Measurements from ENCODE around the gene ZSCAN12.
"Not testable (repeated sequence)": the region's sequence is repeated elsewhere in the genome, so short reads cannot be mapped to it uniquely, and the experiment has no call there.

Gene ZSCAN12

DNA sequence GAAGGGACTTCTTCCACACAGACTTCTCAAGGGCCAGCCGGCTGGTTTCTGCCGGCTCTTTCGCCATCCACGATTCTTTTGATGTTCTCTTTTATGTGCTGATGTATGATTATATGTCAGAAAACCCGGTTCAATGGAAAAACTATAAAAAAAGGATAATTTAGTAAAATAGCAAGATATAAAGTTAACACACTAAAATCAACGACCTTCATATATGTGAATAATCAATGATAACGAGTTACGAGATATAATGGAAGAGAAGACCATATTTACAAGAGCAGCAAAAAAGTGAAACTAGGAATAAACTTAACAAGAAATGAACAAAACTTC lies 540 bp upstream of the ZSCAN12 start:
- DNase-seq, result peak in 1 of 10 donors; percentile 45
- intact Hi-C loops (cut with DNase I), result no loop called here

DNA sequence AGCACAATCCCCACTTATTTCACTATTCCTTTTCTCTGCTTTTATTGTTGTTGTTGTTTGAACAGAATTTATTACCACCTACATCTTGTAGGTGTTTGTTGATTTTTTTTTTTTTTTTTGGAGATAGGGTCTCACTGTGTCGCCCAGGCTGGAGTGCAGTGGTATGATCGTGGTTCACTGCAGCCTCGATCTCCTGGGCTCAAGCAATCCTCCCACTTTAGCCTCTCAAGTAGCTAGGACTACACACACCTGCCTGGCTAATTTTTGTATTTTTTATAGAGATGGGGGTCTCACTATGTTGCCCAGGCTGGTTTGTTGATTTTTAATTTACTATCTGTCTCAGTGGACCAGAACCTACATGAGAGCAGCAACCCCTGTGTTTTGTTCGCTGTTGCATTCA lies 3.6 kb downstream of the ZSCAN12 start:
- no peak for DNase-seq
- intact Hi-C loops (cut with DNase I), result loop anchor here (5.0 to 10.0 kb wide), 2 partner anchors 39 to 289 kb away; no protein-coding TSS in a partner anchor

DNA sequence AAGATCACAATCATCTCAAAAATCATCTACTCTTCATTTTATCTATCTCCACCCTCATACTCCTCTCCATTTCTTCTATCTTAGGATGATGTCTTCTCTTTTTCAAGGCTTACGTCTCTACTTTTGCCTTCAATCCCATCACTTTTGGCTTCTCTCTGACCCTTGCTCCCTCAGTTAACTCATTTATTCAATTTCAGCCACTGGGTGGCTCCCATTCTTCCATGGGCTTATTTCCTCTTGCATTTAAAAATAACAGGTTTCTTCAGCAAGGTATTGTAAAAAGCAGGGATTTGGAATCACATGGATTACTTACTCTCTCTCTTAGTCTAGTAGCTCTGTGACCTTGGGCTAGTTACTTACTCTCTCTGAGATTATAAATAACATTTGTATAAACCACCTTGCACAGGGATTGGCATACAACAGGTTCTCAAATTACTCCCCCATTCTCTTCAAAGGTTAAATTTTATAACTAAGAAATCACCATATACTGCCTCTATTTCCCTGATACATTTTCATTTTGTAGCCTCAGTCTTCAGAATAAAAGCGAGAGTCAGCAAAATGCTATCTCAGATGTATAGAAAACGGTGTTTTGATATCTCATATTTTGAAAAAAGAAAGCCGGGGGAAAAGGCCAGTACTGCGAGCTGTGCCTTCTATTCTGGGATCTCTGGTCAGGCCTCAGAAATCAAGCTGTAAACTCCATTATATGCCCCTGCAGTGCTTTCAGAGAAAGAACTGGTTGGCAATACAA lies 5.5 kb downstream of the ZSCAN12 start:
- intact Hi-C loops (cut with DNase I), result loop anchor here (10.0 kb wide), 1 partner anchor 291 kb away; no protein-coding TSS in a partner anchor
- no peak for DNase-seq

- DNase-seq, result no peak
- intact Hi-C loops (cut with DNase I), result loop anchor here (10.0 kb wide), 1 partner anchor 294 kb away; no protein-coding TSS in a partner anchor
These were observed 8.9 kb downstream of the ZSCAN12 start for GRCh38 chr6:28390688-28391087.

DNA sequence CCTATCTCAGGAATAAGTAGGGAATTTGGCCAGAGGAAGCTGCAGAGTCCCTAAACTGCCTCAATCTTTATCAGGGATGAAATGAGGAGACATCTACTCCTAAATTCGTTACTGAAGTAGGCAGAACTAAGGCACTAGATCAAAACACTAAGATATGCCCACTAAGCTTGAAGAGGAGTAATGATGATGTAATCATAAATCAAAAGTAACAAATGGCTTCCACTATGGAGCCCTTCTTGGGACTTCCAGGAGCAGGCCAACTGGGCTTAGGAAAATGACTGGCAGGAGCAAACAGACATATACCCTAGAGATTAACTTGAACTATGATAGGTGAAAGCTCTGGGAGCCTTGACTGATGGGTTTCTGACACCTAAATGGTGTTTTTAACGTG lies 15.4 kb downstream of the ZSCAN12 start:
- intact Hi-C loops (cut with DNase I), result no loop called here
- DNase-seq, result no peak

DNA sequence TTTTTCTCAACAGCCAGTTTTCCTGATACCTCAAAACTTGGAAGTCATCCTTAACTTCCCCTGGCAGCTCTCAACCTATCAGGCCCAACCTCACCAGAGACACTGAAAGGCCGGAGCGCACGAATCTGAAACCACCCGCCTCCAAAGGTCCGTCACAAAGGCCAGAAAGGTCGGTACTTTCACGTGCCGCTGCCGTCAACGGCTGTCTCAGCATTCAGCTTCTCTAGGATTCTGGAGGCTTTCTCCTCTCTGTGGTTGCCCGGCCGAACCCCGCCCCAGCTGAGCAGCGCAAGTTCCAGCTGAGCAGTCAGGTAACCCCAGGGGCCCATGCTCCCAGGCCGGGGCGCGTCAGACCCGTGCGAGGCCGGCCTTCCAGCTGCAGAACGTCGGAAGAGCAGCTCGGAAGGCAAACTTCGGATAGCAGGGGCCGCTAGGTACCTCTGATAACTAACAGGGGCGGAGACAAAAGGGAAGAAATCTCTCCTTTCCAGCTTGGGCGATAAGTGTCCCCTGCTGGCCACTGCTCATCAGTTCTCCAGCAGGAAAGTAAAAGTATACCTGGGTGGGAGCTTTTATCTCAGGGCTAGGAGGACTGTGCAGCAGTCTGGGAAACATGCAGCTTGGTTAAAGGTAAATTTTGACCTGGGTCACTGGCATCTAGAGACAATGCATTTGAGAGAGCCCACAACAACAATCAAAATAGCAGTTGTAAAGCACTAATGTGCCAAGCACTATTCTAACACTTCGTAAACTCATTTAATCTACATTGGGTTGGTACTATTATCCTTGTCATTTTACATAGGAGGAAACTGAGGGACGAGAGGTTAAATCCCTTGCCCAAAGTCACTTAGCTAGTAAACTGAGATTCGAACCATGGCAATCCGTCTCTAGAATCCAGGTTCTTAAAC lies 16.1 kb downstream of the ZSCAN12 start:
- DNase-seq, result peak; percentile 44 to 95 (median 72)

DNA sequence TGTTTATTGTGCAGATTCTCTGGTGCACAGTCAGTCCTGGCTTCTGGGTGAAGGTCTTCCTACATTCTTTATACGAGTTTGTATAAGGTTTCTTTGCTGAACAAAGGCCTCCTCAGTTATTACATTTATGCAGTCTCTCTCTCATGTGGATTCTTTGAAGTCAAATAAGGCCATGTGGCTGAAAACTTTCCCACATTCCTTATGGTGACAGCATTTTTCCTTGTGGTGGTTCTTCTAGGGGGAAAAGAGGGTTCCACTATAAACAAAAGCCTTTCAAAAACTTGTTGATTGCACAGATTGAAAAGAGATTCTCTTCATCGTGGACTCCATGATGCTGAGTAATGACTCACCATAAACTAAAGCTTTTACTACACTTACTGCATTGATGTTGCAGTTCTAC lies 19.2 kb downstream of the ZSCAN12 start:
- DNase-seq, result no peak
- intact Hi-C loops (cut with DNase I), result no loop called here

More for the DNA sequence above, 16.1 kb downstream of the ZSCAN12 start:
- intact Hi-C loops (cut with DNase I), result no loop called here

DNA sequence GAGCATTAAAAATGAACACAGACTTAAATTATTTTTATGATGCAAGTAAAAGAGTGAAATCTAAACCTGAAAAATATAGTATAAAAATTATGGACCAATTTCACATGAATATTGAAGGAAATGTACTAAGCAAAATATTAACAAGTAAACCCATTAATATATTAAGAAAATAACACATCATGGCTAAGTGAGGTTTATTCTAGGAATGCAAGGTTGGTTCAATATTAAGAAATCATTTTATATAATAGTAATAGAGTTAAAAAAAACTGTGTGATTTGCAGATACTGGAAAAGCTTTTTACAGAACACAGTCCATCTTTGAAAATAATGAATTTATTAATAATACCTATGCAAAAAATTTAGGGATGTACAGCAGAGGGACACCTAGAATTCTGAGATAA lies 20.9 kb downstream of the ZSCAN12 start:
- intact Hi-C loops (cut with DNase I), result no loop called here
- DNase-seq, result no peak

DNA sequence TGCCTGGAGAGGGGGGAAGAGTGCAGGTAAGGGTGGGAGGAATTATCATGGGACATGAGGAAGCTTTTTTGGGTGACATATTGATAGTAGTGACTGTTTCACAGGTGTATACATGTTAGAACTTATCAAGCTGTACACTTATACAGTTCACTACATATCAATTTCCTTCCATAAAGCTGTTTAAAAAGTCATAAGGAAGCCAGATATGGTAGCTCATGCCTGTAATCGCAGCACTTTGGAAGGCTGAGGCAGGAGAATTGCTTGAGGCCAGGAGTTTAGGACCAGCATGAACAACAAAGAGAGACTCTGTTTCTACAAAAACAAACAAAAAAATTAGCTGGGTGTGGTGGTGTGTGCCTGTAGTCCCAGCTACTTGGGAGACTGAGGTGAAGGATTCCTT lies 21.7 kb downstream of the ZSCAN12 start:
- DNase-seq, result no peak
- intact Hi-C loops (cut with DNase I), result no loop called here

DNA sequence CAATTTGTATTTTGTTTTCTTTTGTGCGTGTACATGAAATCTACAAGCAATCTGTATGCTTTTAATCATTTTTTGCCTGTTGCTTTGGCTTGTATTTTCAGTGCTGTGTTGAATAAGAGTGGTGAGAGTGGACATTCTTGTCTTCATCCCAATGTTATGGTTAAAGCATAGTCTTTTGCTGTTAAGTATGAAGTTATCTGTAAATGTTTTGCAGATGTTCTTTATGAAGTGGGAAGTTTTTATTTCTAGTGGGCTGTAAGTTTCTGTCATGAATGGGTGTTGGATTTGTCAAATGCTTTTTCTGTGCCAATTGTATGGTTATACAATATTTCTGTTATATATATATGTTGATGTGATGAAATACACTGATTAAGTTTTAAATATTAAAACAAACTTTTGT lies 25.6 kb downstream of the ZSCAN12 start:
- no peak for DNase-seq
- intact Hi-C loops (cut with DNase I), result no loop called here

DNA sequence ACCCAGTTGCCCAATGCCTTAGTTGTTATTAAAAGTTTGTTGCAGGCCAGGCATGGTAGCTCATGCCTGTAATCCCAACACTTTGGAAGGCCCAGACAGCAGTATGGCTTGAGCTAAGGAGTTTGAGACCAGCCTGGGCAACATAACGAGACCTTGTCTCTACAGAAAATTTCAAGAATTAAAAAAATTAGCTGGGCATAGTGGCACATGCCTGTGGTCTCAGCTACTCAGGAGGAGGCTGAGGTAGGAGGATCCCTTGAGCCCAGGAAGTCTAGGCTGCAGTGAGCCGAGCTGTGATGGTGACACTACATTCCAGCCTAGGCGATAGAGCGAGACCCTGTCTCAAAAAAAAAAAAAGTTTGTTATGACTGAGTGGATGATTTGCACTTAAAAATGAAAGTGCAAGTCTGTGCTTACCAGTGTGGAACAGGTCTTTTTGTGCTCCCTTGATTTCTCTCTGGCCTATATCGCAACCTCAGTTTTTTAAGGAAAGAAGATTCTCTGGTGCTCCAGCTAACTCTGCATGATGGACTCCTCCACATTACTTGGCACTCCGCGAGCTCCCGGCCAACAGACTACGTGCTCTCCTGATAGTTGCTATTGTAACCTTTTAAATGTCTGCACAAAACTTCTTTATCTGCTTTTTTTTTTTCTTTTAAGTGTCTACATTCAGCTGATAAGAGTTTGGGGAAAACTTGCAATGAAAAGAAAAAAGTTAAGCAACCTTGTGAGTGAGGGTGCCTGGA lies 27.7 kb downstream of the ZSCAN12 start:
- intact Hi-C loops (cut with DNase I), result no loop called here
- no peak for DNase-seq

GRCh38 chr6:28371280-28371679 lies 28.3 kb downstream of the ZSCAN12 start:
- intact Hi-C loops (cut with DNase I), result no loop called here
- DNase-seq, result no peak

- DNase-seq, result no peak
- intact Hi-C loops (cut with DNase I), result no loop called here
These were observed 29.1 kb downstream of the ZSCAN12 start for GRCh38 chr6:28370440-28370839.

DNA sequence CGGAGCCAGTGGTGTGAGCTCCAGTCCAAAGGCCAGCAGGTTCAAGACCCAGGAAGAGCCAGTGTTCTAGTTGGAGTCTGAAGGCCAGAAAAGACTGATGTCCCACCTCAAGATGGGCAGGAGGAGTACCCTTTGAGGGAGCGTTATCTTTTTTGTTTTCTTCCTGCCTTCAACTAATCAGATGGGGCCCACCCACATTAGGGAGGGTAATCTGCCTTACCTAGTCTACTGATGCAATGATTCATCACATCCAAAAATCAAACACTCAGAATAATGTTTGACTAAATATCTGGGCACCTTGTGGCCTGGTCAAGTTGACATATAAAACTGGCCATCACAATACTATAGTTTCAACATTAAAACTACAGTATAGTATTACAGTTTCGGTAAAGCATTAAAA lies 30.1 kb downstream of the ZSCAN12 start:
- intact Hi-C loops (cut with DNase I), result no loop called here
- DNase-seq, result no peak

DNA sequence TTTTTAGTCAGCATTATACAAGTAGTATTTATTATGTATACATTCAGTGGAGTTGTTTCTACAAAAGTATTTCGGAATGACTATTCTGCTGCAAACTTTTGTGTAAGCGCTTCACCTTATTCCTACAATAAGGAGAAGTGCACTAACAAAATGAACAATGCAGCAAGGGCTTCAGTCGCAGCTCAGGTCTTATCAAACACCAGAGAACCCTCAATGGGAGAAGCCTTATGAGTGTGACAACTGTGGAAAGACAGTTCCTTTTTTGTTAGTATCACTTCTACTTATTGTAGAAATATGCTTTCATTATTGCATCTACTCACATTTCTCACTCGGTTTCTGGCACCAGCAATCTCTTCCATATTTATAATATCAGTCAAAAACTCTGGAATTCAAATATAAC lies 31.0 kb downstream of the ZSCAN12 start:
- no peak for DNase-seq
- intact Hi-C loops (cut with DNase I), result no loop called here

- intact Hi-C loops (cut with DNase I); DNase-seq: not testable (repeated sequence)
These were observed 34.0 kb downstream of the ZSCAN12 start for GRCh38 chr6:28365590-28365989.

DNA sequence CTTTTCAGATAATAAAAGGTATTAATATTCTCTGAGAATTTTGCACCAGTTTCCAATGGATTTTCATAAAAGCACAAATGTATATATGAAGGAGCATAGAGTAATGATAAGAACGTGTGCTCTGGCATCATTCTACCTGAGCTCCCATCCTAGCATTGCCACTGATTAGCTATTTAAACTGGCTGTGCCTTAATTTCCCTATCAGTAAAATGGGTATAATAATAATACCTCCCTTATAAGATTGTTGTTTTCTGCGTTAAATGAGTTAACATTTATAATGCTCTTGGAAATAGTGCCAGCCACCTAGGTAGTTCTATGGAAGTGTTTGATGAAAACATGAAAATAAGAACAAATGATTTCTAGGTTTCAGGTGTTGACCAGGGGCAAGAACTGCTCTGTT lies 38.6 kb downstream of the ZSCAN12 start:
- DNase-seq, result no peak
- intact Hi-C loops (cut with DNase I), result no loop called here

DNA sequence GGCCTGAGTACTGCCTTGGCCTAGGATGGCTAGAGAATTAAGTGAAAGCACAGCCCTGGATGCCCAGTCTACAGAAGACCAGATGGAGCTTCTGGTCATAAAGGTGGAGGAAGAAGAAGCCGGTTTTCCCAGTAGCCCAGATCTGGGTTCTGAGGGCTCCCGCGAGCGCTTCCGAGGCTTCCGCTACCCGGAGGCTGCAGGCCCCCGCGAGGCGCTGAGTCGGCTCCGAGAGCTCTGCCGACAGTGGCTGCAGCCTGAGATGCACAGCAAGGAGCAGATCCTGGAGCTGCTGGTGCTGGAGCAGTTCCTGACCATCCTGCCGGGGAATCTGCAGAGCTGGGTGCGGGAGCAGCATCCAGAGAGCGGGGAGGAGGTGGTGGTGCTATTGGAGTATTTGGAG lies 40.0 kb downstream of the ZSCAN12 start:
- intact Hi-C loops (cut with DNase I), result loop anchor here (5.0 kb wide), 2 partner anchors 38 to 87 kb away; partner anchors contain the start of gene ZSCAN12
- not testable (repeated sequence) for DNase-seq

GRCh38 chr6:28357036-28357435 lies 42.5 kb downstream of the ZSCAN12 start:
- intact Hi-C loops (cut with DNase I), result loop anchor here (2.0 to 5.0 kb wide), 3 partner anchors 40 to 216 kb away; partner anchors contain the start of genes ZKSCAN8 and ZSCAN12
- peak in 4 of 10 donors; percentile 22 to 85 (median 64) for DNase-seq

DNA sequence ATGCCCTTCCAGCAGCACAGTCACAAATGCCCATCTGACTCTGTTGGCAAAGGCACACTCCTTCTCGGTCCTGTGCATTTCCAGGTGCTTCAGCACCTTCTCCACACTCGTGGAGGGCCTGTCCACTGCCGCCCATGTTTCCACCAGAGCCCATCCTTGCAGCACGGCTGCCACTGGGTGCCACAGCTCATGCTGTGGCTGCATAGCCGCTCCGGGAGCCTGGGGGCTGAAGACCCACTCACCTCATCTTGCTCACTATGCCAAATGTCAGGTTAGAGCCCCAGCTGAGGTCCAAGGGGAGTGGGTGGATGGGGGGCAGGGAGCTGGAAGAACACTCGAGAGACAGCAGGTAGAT lies 42.9 kb downstream of the ZSCAN12 start:
- intact Hi-C loops (cut with DNase I), result loop anchor here (2.0 to 5.0 kb wide), 3 partner anchors 41 to 216 kb away; partner anchors contain the start of genes ZKSCAN8 and ZSCAN12
- DNase-seq, result peak in 4 of 10 donors; percentile 8 to 77 (median 73)

All from posterior cingulate gyrus (tissue), 11 donors.